OCI-M2 (cell line): ENCODE results near the gene CCDC167.

Experiments used
- DNase-seq: peaks from one replicate; lab custom pipeline; 2025; ENCODE audit not compliant: unreplicated experiment; lab: John Stamatoyannopoulos, UW

Gene CCDC167

DNA sequence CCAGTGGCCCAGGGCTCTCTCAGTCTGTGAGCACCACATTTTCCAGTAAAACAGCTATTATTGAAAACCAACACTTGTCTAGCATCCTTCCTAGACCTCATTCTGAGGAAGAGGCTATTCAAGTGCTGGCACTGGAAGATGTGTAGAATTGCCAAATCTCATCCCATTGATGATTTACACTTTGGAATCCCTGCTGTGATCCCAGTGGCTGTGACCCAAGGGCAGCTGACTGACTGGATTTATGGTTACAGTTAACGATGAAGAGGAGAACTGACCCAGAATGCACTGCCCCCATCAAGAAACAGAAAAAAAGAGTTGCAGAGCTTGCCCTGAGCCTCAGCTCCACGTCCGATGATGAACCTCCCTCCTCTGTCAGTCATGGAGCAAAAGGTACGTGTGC lies 64.3 kb downstream of the CCDC167 start:
- no peak for DNase-seq

DNA sequence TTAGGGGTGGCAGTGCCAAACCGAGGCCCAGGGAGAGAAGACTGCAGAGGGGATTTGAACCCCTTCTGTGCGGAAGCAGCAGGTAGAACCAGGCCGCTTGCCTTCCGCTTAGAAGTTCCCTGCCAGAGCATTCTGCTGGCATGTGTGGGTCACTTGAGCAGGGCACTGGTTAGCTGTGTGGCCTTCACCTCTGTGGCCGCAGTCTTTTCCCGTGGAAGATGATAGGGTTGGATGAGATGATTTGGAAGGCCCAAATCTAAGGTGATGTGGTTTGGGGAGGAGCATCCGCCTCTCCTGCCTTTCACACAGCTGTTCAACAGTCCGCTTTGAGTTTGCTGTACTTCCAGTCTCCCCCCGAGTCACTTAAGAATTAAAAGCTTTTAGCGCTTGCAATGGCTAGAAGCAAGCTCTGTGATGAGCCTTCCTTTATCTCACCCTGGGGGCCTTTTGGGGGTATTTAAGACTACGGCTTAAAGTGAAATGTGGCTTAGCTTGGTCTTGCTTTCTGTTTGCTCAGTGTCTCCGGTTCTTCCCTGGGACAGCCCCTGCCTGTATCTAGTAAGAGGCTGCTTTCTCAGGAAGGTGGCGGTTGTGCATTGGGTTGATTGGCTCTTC lies 65.9 kb downstream of the CCDC167 start:
- no peak for DNase-seq
